CD4-positive, CD25-positive, alpha-beta regulatory T cell (primary cell): ENCODE results near the gene TMEM14A. TPM values are rescaled to one million over a fixed set of nuclear protein-coding genes. Genes with fewer than 3 reads are reported as not detected.

Experiments used
- ATAC-seq, 2 donors: fragments of 150-1000 bp; cut with Tn5 transposase; one replicate each; pipeline ENCODE4 v1.10.0; 2021; ENCODE audit warnings: low read depth in 2 of 2, moderate number of reproducible peaks in 2 of 2, moderate library complexity in 1 of 2
- DNase-seq, 3 donors: peaks; one replicate each; pipeline versions ENCODE4 v3.0.0 to v3.0.0-alpha.2; 2012 to 2022; ENCODE audit warnings: mixed read lengths in 1 of 3
- H3K27ac ChIP-seq: one replicate; pipeline ENCODE4 v1.7.0; 2013; ENCODE audit warnings: mild to moderate bottlenecking, low read length; ENCODE audit not compliant: insufficient read depth, poor library complexity, severe bottlenecking
- H3K27me3 ChIP-seq: one replicate; pipeline ENCODE4 v1.7.0; 2013; ENCODE audit warnings: low read length; ENCODE audit not compliant: control insufficient read depth, insufficient read depth
- H3K36me3 ChIP-seq: one replicate; pipeline ENCODE4 v1.7.0; 2013; ENCODE audit warnings: mild to moderate bottlenecking, low read length, moderate library complexity; ENCODE audit not compliant: control insufficient read depth, insufficient read depth
- H3K4me1 ChIP-seq: 2 replicates; pipeline ENCODE4 v1.7.0; 2013; ENCODE audit warnings: mild to moderate bottlenecking, low read length; ENCODE audit not compliant: insufficient read depth, control insufficient read depth, poor library complexity, severe bottlenecking
- H3K4me3 ChIP-seq: one replicate; pipeline ENCODE4 v1.7.0; 2013; ENCODE audit warnings: low read depth, mild to moderate bottlenecking, low read length, moderate library complexity
- H3K9me3 ChIP-seq, 2 experiments: 1 replicate in 1 of 2; 2 replicates in 1 of 2; pipeline ENCODE4 v1.7.0; 2013; ENCODE audit warnings: low read length in 2 of 2, mild to moderate bottlenecking in 1 of 2, moderate library complexity in 1 of 2; ENCODE audit not compliant: control insufficient read depth in 2 of 2
- H3K27ac Mint-ChIP-seq, 3 donors: one replicate each; pipeline ENCODE4 v1.8.0; 2020 to 2022; ENCODE audit warnings: mild to moderate bottlenecking in 3 of 3, mixed read lengths in 3 of 3, moderate library complexity in 2 of 3
- H3K27me3 Mint-ChIP-seq: one replicate; pipeline ENCODE4 v1.8.0; 2022; ENCODE audit warnings: mild to moderate bottlenecking, mixed read lengths
- H3K36me3 Mint-ChIP-seq: one replicate; pipeline ENCODE4 v1.8.0; 2020; ENCODE audit warnings: mixed read lengths
- H3K4me1 Mint-ChIP-seq, 4 donors: one replicate each; pipeline ENCODE4 v1.8.0; 2020 to 2022; ENCODE audit warnings: mixed read lengths in 4 of 4, mild to moderate bottlenecking in 1 of 4
- H3K4me3 Mint-ChIP-seq, 4 donors: one replicate each; pipeline ENCODE4 v1.8.0; 2020 to 2022; ENCODE audit warnings: mild to moderate bottlenecking in 4 of 4, mixed read lengths in 4 of 4, moderate library complexity in 3 of 4
- H3K9me3 Mint-ChIP-seq, 7 donors: one replicate each; pipeline ENCODE4 v1.8.0; 2020 to 2022; ENCODE audit warnings: mixed read lengths in 7 of 7, mild to moderate bottlenecking in 3 of 7, moderate library complexity in 2 of 7
- polyA plus RNA-seq, 4 donors: library from polyadenylated mRNA; unstranded; fragments of 300-500 nt; fragmentation: Illumina TruSeq; gene quantifications; one replicate each; pipeline ENCODE4 v1.2.3, GENCODE V29; 2021
- total RNA-seq: library from RNA; stranded (reverse); gene quantifications from one replicate; pipeline ENCODE4 v1.2.3, GENCODE V29; 2022

The TMEM14A gene
- total and polyA plus RNA-seq, 5 donors from 2014 or later: 8.0 to 55.0 (median 35.8) TPM

- H3K27ac ChIP-seq: no peak overlapping the region
- H3K4me3 Mint-ChIP-seq: no peak overlapping the region
- no peak for DNase-seq
- no peaks in the 10 kb centered on the region for H3K9me3 ChIP-seq
- H3K36me3 ChIP-seq: no peaks in the 10 kb centered on the region
- H3K27me3 Mint-ChIP-seq: peaks cover 25% of the 10 kb centered on the region
- H3K9me3 Mint-ChIP-seq: no peaks in the 10 kb centered on the region
- no peaks in the 10 kb centered on the region for H3K4me1 ChIP-seq
- ATAC-seq: no peak
- peak overlapping the region in 1 of 3 donors; percentile 23 for H3K27ac Mint-ChIP-seq
- H3K4me3 ChIP-seq: no peak overlapping the region
- H3K36me3 Mint-ChIP-seq: no peaks in the 10 kb centered on the region
- peaks cover 2% of the 10 kb centered on the region for H3K27me3 ChIP-seq
- no peaks in the 10 kb centered on the region for H3K4me1 Mint-ChIP-seq
These were observed 57.0 kb downstream of the TMEM14A start for GRCh38 chr6:52727908-52728307.

- no peaks in the 10 kb centered on the region for H3K4me1 Mint-ChIP-seq
- no peak overlapping the region for H3K27ac ChIP-seq
- no peak overlapping the region for H3K4me3 Mint-ChIP-seq
- ATAC-seq (no peak), DNase-seq (no peak)
- no peaks in the 10 kb centered on the region for H3K9me3 Mint-ChIP-seq
- no peaks in the 10 kb centered on the region for H3K9me3 ChIP-seq
- H3K36me3 ChIP-seq: no peaks in the 10 kb centered on the region
- H3K27ac Mint-ChIP-seq: no peak overlapping the region
- H3K27me3 Mint-ChIP-seq: peaks cover 25% of the 10 kb centered on the region
- H3K36me3 Mint-ChIP-seq: no peaks in the 10 kb centered on the region
- H3K4me1 ChIP-seq: no peaks in the 10 kb centered on the region
- H3K27me3 ChIP-seq: peaks cover 2% of the 10 kb centered on the region
- no peak overlapping the region for H3K4me3 ChIP-seq
These were observed 57.5 kb downstream of the TMEM14A start for GRCh38 chr6:52728394-52728793.

GRCh38 chr6:52729576-52729975 is 58.7 kb downstream of the TMEM14A start:
- Mint-ChIP-seq H3K9me3 (peaks cover 0 to under 1% (median 0%) of the 10 kb centered on the region in 7 donors), H3K4me3 (no peak overlapping the region), H3K36me3 (no peaks in the 10 kb centered on the region), H3K27me3 (peaks cover 21% of the 10 kb centered on the region), H3K4me1 (no peaks in the 10 kb centered on the region), H3K27ac (no peak overlapping the region)
- Histone ChIP-seq H3K27me3 (peaks cover 2% of the 10 kb centered on the region), H3K36me3 (no peaks in the 10 kb centered on the region), H3K27ac (no peak overlapping the region), H3K4me3 (no peak overlapping the region), H3K9me3 (no peaks in the 10 kb centered on the region), H3K4me1 (no peaks in the 10 kb centered on the region)
- ATAC-seq (no peak), DNase-seq (no peak)

DNA sequence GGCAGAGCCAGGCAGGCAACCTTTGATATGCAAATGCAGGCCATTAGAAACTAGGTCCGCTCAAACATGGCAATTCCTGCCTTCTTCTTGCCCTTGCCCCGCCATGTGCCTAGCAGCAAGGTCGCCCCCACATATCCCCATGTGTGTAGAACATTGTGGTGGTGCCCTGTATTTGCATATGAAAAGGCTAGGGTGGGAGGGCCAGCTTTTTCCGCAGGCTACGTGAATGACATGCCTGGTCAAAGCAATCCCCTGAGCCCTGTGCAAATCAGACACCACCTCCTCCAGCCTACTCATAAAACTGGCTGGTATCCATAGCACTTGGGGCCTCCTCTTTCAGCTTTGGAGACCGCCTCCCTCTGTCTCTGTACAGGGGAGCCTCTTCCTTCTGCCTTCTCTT is 60.8 kb downstream of the TMEM14A start:
- no peaks in the 10 kb centered on the region for H3K9me3 ChIP-seq
- no peak overlapping the region for H3K4me3 ChIP-seq
- Mint-ChIP-seq H3K9me3 (peaks cover 0 to 2% (median 0%) of the 10 kb centered on the region in 7 donors), H3K36me3 (no peaks in the 10 kb centered on the region), H3K27me3 (peaks cover 17% of the 10 kb centered on the region), H3K4me1 (no peaks in the 10 kb centered on the region), H3K27ac (no peak overlapping the region), H3K4me3 (no peak overlapping the region)
- ATAC-seq: no peak
- no peak for DNase-seq
- H3K27me3 ChIP-seq: no peaks in the 10 kb centered on the region
- H3K36me3 ChIP-seq: no peaks in the 10 kb centered on the region
- no peaks in the 10 kb centered on the region for H3K4me1 ChIP-seq
- no peak overlapping the region for H3K27ac ChIP-seq

DNA sequence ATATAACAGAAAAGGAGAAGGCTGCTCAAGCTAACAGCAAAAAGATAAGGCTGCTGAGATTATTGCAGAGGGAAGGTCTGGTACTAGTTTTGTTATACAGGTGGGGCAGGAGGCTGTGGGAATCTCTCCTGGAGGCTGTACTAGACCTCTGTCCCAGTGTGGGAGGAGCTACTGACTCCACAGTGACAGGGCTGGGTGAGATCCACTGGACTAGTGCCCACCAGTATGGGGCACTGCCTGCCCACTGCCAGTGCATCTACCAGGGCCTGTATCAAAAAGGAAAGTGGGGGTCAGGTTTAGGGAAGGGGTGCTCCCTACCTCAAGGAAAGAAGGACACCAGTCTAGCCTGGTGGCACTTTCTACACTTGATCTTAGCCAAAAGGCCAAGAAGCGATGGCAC is 62.3 kb downstream of the TMEM14A start:
- DNase-seq: no peak
- Histone ChIP-seq H3K27ac (no peak overlapping the region), H3K27me3 (no peaks in the 10 kb centered on the region), H3K9me3 (no peaks in the 10 kb centered on the region), H3K36me3 (no peaks in the 10 kb centered on the region), H3K4me1 (no peaks in the 10 kb centered on the region), H3K4me3 (no peak overlapping the region)
- Mint-ChIP-seq H3K9me3 (peaks cover 0 to 2% (median 0%) of the 10 kb centered on the region in 7 donors), H3K4me1 (no peaks in the 10 kb centered on the region), H3K27ac (no peak overlapping the region), H3K36me3 (no peaks in the 10 kb centered on the region), H3K27me3 (peaks cover 22% of the 10 kb centered on the region), H3K4me3 (no peak overlapping the region)
- no peak for ATAC-seq

DNA sequence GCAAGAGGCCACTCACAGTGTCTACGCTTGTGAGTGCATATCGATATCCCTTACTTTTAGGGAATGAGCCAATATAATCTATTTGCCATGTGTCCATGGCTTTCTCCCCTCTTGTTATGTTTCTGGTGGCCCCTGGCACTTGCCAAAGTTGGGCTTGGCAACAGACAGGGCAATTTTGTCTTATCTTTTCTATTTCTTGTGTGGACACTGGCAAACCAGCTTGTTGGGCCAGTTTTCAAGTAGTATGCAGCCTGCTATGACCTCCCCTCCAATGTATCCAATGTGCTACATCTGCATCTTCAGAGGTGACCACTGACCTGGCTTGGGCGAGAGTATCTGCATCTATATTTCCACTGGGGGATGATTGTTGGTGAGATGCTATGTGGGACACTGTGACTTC is 63.2 kb downstream of the TMEM14A start:
- Histone ChIP-seq H3K27me3 (no peaks in the 10 kb centered on the region), H3K27ac (no peak overlapping the region), H3K9me3 (no peaks in the 10 kb centered on the region), H3K4me3 (no peak overlapping the region), H3K36me3 (no peaks in the 10 kb centered on the region), H3K4me1 (no peaks in the 10 kb centered on the region)
- Mint-ChIP-seq H3K27me3 (peaks cover 17% of the 10 kb centered on the region), H3K4me1 (no peaks in the 10 kb centered on the region), H3K27ac (no peak overlapping the region), H3K9me3 (peaks cover 0 to 2% (median 0%) of the 10 kb centered on the region in 7 donors), H3K4me3 (no peak overlapping the region), H3K36me3 (no peaks in the 10 kb centered on the region)
- ATAC-seq (no peak), DNase-seq (no peak)

- H3K9me3 ChIP-seq: no peaks in the 10 kb centered on the region
- H3K4me3 ChIP-seq: no peak overlapping the region
- H3K4me3 Mint-ChIP-seq: no peak overlapping the region
- peaks cover 0 to 2% (median 0%) of the 10 kb centered on the region in 7 donors for H3K9me3 Mint-ChIP-seq
- ATAC-seq (no peak), DNase-seq (no peak)
- no peaks in the 10 kb centered on the region for H3K36me3 Mint-ChIP-seq
- no peaks in the 10 kb centered on the region for H3K36me3 ChIP-seq
- no peaks in the 10 kb centered on the region for H3K27me3 ChIP-seq
- H3K27me3 Mint-ChIP-seq: peaks cover 23% of the 10 kb centered on the region
- no peaks in the 10 kb centered on the region for H3K4me1 Mint-ChIP-seq
- H3K27ac Mint-ChIP-seq: no peak overlapping the region
- H3K4me1 ChIP-seq: no peaks in the 10 kb centered on the region
- H3K27ac ChIP-seq: no peak overlapping the region
These were observed 64.2 kb downstream of the TMEM14A start for GRCh38 chr6:52735071-52735470.

- no peaks in the 10 kb centered on the region for H3K27me3 ChIP-seq
- Mint-ChIP-seq H3K4me3 (no peak overlapping the region), H3K9me3 (peaks cover 0 to 2% (median 0%) of the 10 kb centered on the region in 7 donors), H3K36me3 (no peaks in the 10 kb centered on the region), H3K27ac (no peak overlapping the region), H3K4me1 (no peaks in the 10 kb centered on the region), H3K27me3 (peaks cover 22% of the 10 kb centered on the region)
- no peaks in the 10 kb centered on the region for H3K9me3 ChIP-seq
- H3K4me1 ChIP-seq: no peaks in the 10 kb centered on the region
- no peak overlapping the region for H3K27ac ChIP-seq
- DNase-seq (no peak), ATAC-seq (no peak)
- no peaks in the 10 kb centered on the region for H3K36me3 ChIP-seq
- H3K4me3 ChIP-seq: no peak overlapping the region
These were observed 65.2 kb downstream of the TMEM14A start for GRCh38 chr6:52736145-52736544.
